GM12891 (cell line): Measurements from ENCODE around the gene SEMA4A.

ENCODE experiments used
- POLR2A ChIP-seq: IDR thresholded peaks from 2 replicates; pipeline ENCODE4 v1.6.1; 2011; ENCODE audit warnings: low read depth, low read length, control low read depth
- POLR2AphosphoS5 ChIP-seq: IDR thresholded peaks from 2 replicates; pipeline ENCODE4 v1.6.1; 2011; ENCODE audit warnings: low read depth, low read length, control low read depth
- SPI1 ChIP-seq: IDR thresholded peaks from 2 replicates; pipeline ENCODE4 v1.6.1; 2011; ENCODE audit warnings: low read depth, low read length, control low read depth
- TAF1 ChIP-seq: IDR thresholded peaks from 2 replicates; pipeline ENCODE4 v1.6.1; 2011; ENCODE audit warnings: low read depth, low read length, control low read depth

DNA sequence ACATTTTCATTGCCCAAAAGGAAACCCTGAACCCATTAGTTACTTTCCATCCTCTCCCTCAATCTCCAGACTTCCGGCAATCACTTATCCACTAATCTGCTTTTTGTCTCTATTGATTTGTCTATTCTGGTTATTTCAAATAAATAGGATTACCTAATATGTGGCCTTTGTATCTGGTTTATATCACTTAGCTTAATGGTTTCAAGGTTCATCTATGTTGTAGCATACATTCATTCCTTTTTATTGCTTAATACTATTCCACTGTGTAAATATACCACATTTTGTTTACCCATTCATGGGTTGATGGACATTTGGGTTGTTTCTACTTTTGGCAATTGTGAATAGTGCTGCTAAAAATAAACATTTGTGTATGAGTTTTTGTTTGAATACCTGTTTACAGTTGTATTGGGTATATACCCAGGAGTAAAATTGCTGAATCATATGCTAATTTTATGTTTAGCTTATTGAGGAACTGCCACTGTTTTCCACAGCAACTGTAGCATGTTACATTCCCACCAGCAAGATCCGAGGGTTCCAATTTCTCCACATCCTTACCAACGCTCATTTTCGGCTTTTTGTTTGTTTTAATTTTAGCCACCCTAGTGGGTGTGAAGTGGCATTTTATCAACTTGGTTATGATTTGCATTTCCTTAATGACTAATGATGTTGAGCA, 38.0 kb downstream of the SEMA4A start:
- no peak for TF ChIP-seq POLR2A
- TF ChIP-seq TAF1 = no peak
- TF ChIP-seq SPI1 = no peak
- no peak for TF ChIP-seq POLR2AphosphoS5
